Hypothalamus (tissue), 51 donors: ENCODE results near the gene SRRD.

Experiments used
- DNase-seq, 51 donors: peaks; one replicate each; lab custom pipeline; 2025; lab: John Stamatoyannopoulos, UW

Gene SRRD

GRCh38 chr22:26481694-26482093 lies 2.0 kb upstream of the SRRD start:
- no peak for DNase-seq

DNA sequence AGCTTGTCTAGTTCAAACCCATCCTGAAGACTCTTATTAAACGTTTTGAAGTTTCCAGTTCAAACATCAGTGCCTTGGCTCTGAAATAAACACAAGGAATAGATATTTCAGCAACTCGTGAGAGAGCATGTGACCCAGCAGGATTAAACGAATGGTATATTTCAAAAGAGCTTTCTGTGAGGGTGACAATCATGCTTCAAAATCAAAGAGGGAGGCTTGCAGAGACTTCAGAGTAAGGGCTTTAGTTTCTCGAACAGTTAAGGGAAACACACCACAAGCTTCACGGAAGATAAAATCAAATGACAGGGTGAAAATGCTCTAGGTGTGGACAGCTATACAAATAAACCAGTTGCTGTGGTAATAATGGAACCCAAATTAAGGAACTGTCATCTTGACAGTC lies 1.5 kb upstream of the SRRD start:
- DNase-seq, result no peak

DNA sequence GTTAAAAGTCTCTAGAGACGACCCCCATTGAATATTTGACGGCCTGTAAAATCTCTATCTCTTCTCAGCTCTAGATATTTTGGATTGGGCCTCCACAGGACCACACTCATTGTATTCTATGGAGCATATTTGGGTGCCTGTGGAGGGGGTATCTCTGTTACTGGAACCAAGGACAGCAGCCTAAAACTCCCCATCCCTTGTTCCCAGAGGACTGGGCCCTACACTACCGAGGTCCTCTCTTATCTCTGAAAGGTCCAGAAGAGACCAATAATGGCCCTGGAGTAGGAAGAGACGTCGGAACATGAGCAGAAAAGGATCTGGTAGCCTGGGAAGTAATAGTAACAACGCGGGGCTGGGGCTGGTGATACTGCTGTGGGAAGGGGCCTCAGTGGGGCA lies 636 bp upstream of the SRRD start:
- no peak for DNase-seq

GRCh38 chr22:26484360-26484706 lies 656 bp downstream of the SRRD start:
- DNase-seq, result no peak

DNA sequence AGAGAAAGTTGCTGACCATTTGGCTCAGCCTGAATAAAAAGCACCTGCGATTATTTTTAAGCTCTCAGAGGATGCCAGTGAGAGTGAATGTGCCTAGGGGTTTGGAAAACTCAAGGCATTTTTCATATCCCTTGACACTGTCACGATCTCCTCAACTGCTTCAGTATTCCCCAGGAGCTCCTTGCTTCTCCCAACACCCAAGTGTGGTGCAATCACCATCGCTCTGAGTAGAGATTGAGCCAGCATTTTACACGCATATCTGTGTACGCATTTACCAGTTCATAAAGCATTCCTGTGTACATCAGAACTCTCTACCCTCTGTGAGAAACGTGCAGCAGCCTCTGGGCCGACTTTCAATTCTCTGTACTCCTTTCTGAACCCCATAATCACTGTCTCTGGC lies 1.3 kb downstream of the SRRD start:
- DNase-seq, result no peak

DNA sequence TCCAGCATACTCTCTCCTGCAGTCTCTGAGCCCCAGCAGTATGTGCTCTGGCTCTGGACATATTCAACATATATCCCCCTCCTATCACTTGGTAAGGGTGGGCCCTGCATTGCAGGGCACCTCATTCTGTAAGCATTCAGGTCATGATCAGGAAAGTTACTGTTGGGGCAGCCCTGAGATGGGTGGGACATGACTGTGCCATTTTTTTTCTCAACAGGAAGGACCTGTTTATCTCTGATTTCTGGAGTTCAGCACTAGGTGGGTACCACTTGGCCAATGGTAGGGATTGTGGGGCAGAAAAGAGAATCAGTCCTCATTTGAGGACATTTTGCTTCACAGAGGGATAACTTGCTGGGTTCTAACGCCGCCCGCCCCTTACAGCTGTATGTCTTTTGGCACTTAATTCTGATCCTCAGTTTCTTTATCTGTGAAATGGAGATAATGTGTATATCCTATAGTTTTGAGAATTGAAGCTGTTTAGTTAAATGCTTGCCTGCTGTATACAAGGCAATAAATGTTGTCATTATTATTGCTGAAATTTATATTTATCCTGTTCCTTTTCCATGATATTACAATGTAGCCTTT lies 2.2 kb downstream of the SRRD start:
- DNase-seq, result no peak

- no peak for DNase-seq
These were observed 2.7 kb downstream of the SRRD start for GRCh38 chr22:26486394-26486793.

DNA sequence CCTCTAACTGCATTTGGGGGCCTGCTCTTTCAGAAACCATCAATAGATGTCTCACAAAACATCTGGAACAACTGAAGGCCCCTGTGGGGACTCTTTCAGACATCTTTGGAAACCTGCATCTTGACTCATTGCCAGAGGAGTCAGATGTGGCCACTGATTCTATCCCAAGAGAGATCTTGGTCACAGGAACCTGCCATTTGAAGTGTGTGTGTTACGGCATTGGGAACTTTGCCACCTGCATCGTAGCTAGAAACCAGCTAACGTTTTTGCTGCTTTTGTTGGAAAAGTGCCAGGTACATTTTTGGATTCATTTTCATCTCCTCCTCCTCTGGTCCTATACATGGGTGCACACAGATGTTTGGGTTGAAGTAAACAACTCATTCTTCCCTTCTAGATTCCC lies 4.3 kb downstream of the SRRD start:
- no peak for DNase-seq

DNA sequence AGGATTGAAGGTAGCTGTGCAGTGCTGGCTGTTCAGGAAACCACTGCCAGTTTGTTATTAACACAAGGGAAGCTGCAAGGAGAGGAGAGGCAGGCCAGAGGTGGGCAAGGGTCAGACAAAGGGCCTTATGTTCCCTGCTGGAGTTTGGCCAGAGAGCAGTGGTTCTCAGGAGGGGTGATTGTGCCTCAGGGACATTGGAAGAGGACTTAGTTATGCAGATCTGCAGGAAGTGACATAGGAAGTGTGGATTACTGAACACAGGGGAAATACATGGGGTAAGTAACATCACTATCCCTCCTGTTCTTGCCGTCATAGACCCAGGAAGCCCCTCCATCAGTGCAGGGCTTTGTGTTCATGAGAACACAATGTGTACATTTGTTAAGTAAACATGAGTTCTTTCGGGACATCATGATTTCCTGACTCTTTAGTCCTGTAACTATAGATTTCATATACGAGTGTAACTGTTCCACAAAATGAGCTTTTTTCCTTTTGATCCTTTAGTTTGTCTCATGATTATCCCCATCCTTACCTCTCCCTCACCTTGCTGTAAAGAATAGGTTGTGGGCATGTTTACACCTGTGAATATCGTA lies 5.9 kb downstream of the SRRD start:
- DNase-seq, result no peak

DNA sequence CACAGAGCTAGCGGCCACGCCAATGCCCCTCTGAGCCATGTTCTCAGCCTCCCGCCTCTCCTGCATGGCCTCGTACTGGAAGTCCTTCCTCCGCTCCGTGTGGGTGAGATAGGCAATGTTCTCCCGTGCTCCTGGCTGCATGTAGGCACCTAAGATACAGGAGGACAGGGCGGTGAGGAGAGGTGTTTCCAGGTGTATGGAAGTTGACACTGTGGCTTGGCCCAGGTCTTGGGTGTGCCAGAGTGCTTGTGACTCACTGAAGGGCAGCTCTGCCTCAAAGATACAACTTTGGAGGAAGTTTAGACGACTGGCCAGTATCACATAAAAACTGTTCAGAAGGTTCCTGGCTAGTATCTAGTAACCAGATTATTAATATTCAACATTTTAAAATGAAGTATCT lies 8.5 kb downstream of the SRRD start:
- DNase-seq, result no peak

- DNase-seq, result no peak
These were observed 10.8 kb downstream of the SRRD start for GRCh38 chr22:26494506-26494905.

GRCh38 chr22:26496456-26496855 lies 12.8 kb downstream of the SRRD start:
- no peak for DNase-seq

GRCh38 chr22:26499188-26499703 lies 15.6 kb downstream of the SRRD start:
- DNase-seq, result no peak

DNA sequence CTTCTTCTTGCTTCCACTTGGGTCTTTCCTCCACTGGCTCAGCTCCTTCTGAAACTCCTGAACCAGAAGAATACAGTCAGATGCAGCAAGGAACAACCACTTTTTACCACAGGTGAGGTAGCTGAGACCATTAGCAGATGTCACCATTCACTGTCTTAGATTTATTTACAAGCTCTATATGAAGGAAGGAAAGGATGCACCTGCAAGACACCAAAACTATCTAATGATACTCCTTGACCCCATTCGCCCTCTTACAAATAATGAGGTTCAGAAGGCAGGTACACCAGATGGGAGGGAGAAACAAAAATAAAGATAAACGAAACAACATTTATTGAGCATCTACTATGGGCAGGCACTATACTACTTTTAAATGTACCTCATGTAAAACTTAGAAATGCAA lies 18.3 kb downstream of the SRRD start:
- no peak for DNase-seq

GRCh38 chr22:26502688-26503561 lies 19.2 kb downstream of the SRRD start:
- peak in 31 of 51 donors; percentile 3 to 68 (median 37) for DNase-seq

- no peak for DNase-seq
These were observed 20.1 kb downstream of the SRRD start for GRCh38 chr22:26503758-26504157.

DNA sequence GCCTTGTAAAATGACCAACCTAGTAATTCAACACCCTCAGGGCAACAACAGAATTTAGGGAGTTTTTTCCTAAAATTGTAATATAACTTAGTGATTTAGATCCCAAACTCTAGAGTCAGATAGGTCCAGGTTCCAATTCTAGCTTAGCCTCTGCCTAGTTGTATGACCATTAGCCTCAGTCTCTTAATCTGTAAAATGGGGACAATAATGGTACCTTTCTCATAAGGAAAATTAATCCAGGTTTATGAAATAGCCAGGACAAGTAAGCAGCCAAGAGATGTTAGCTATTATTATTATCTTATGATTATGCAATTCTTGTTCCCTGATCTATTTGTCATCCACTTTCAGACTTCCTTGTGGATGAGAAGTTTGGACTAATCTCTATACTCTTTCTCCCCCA lies 24.5 kb downstream of the SRRD start:
- DNase-seq, result no peak

GRCh38 chr22:26512149-26512793 lies 28.6 kb downstream of the SRRD start, which contains the start of gene TFIP11:
TSS of gene TFIP11 (minus strand) at chr22:26512473. CDS start at chr22:26510272, 2,201 bp downstream.
- DNase-seq, result peak; percentile 54 to 97 (median 91)

GRCh38 chr22:26513838-26514237 lies 30.2 kb downstream of the SRRD start:
- no peak for DNase-seq

DNA sequence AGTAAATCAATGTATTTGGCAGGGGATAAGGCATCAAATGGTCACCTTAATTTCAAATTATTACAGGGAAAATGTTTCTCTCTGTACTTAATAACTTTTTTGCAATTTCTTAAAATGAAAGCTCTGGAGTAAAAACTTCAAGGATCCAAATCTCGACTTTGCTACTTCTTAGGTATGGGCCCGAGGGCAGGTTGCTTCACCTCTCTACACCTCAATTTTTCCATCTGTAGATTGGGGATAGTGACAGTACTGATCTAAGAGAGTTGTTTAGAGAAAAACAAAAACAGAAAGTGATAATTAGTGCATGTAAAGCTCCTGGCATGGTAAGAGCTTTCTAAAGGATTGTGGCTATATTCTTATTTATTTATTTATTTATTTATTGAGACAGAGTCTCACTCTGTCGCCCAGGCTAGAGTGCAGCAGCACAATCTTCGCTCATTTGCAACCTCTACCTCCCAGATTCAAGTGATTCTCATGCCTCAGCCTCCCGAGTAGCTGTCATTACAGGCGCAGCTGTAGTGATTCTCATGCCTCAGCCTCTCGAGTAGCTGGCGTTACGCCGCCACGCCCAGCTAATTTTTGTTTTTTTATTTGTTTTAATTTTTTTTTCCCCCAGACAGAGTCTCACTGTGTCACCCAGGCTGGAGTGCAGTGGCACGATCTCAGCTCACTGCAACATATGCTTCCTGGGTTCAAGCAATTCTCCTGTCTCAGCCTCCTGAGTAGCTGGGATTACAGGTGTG lies 30.9 kb downstream of the SRRD start:
- DNase-seq, result no peak

DNA sequence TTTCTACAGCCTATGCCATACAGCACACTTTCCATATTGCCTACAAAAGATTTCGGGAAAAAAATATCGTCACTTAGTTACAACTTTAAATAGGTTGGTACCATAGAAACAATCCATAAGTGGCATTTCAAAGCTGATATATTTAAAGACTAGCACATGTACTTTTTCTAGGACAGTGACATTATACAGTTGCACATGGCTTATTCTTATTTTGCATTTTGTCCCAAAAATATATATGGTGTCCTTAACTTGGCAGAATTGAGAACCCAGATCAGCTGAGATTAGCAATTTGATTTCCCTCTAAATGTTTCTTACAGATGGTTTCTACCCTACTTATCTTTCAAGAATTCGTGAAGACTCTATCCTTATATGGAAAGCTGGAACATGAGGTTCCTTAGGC lies 32.3 kb downstream of the SRRD start:
- no peak for DNase-seq
